Activated CD8-positive, alpha-beta memory T cell treated with anti-CD3 and anti-CD28 coated beads, Interleukin-2, amount 50 U/mL, for 24 hours (primary cell): ENCODE data around the gene ZNF579.
"Not testable (repeated sequence)": the region's sequence is repeated elsewhere in the genome, so short reads cannot be mapped to it uniquely, and the experiment has no call there.

Experiments
- DNase-seq: peaks from one replicate; pipeline ENCODE4 v3.0.0-alpha.2; 2020; ENCODE audit errors: extremely low read depth

The ZNF579 gene

GRCh38 chr19:55593096-55593772, 12.6 kb upstream of the ZNF579 start:
- DNase-seq = no peak

GRCh38 chr19:55592391-55593090, 11.9 kb upstream of the ZNF579 start:
- no peak for DNase-seq

GRCh38 chr19:55591555-55591954, 10.9 kb upstream of the ZNF579 start:
- no peak for DNase-seq

GRCh38 chr19:55590617-55591016, 10.0 kb upstream of the ZNF579 start:
- no peak for DNase-seq

GRCh38 chr19:55590109-55590508, 9.5 kb upstream of the ZNF579 start:
- no peak for DNase-seq

- DNase-seq = no peak
These were observed 8.1 kb upstream of the ZNF579 start for GRCh38 chr19:55588738-55589137.

- DNase-seq = peak; percentile 88
These were observed 6.5 kb upstream of the ZNF579 start for GRCh38 chr19:55586976-55587668.

- DNase-seq = no peak
These were observed 5.2 kb upstream of the ZNF579 start for GRCh38 chr19:55585658-55586339.

GRCh38 chr19:55584871-55585270, 4.2 kb upstream of the ZNF579 start:
- DNase-seq = no peak

- DNase-seq = not testable (repeated sequence)
These were observed 3.2 kb upstream of the ZNF579 start for GRCh38 chr19:55583897-55584296.

- DNase-seq = not testable (repeated sequence)
These were observed 1.6 kb upstream of the ZNF579 start for GRCh38 chr19:55582284-55582683.

- no peak for DNase-seq
These were observed 1.2 kb upstream of the ZNF579 start for GRCh38 chr19:55581823-55582223.

- DNase-seq = no peak
These were observed 636 bp upstream of the ZNF579 start for GRCh38 chr19:55581145-55581822.

GRCh38 chr19:55579766-55580621, 654 bp downstream of the ZNF579 start:
- no peak for DNase-seq

GRCh38 chr19:55578761-55579747, 1.6 kb downstream of the ZNF579 start:
- DNase-seq = no peak

GRCh38 chr19:55578031-55578760, 2.5 kb downstream of the ZNF579 start:
- DNase-seq = no peak

- no peak for DNase-seq
These were observed 3.9 kb downstream of the ZNF579 start for GRCh38 chr19:55576746-55577145.

GRCh38 chr19:55573929-55574328, 6.7 kb downstream of the ZNF579 start:
- not testable (repeated sequence) for DNase-seq

GRCh38 chr19:55569477-55569876, 11.2 kb downstream of the ZNF579 start:
- DNase-seq = not testable (repeated sequence)
